NCI-H2196 (cell line): Measurements from ENCODE around the gene IFI35.
"Not testable (repeated sequence)": the region's sequence is repeated elsewhere in the genome, so short reads cannot be mapped to it uniquely, and the experiment has no call there.

Experiments used
- DNase-seq: peaks from one replicate; lab custom pipeline; 2025; ENCODE audit not compliant: unreplicated experiment; lab: John Stamatoyannopoulos, UW

The IFI35 gene

GRCh38 chr17:43044024-43044423, 37.4 kb downstream of the IFI35 start:
- DNase-seq = no peak

GRCh38 chr17:43051969-43052368, 45.4 kb downstream of the IFI35 start:
- no peak for DNase-seq

GRCh38 chr17:43053008-43053407, 46.4 kb downstream of the IFI35 start:
- DNase-seq = not testable (repeated sequence)

DNA sequence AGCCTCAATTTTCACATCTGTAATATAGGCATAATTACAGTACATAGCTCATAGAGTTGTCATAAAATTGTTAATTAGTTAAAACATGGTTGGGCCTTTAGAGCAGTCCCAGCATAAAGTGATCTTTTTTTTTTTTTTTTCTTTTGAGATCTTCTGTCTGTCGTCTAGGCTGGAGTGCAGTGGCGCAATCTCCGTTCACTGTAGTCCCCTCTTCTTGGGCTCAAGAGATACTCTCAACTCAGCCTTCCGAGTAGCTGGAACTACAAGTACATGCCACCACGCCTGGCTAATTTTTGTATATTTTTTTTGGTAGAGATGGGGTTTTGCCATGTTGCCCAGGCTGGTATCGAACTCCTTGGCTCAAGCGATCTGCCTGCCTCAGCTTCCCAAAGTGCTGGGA, 49.5 kb downstream of the IFI35 start:
- DNase-seq = no peak

DNA sequence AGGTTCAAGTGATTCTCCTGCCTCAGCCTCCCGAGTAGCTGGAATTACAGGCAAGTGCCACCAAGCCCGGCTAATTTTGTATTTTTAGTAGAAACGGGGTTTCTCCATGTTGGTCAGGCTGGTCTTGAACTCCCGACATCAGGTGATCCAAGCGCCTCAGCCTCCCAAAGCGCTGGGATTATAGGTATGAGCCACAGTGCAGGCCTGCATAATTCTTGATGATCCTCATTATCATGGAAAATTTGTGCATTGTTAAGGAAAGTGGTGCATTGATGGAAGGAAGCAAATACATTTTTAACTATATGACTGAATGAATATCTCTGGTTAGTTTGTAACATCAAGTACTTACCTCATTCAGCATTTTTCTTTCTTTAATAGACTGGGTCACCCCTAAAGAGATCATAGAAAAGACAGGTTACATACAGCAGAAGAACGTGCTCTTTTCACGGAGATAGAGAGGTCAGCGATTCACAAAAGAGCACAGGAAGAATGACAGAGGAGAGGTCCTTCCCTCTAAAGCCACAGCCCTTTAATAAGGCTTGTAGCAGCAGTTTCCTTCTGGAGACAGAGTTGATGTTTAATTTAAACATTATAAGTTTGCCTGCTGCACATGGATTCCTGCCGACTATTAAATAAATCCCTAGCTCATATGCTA, 56.5 kb downstream of the IFI35 start:
- no peak for DNase-seq
